HG03045 (cell line): ENCODE results near the gene TFB2M.

Experiments
- ATAC-seq: cut with Tn5 transposase; IDR thresholded peaks from one replicate; pipeline ENCODE4 v1.9.1; 2021; ENCODE audit warnings: mild to moderate bottlenecking, moderate library complexity; ENCODE audit not compliant: unreplicated experiment

Gene TFB2M

GRCh38 chr1:246515390-246516005 lies 50.6 kb downstream of the TFB2M start:
- ATAC-seq: no peak

GRCh38 chr1:246513619-246514343 lies 52.3 kb downstream of the TFB2M start:
- no peak for ATAC-seq

- no peak for ATAC-seq
These were observed 53.0 kb downstream of the TFB2M start for GRCh38 chr1:246513041-246513440.

GRCh38 chr1:246512635-246513034 lies 53.4 kb downstream of the TFB2M start:
- ATAC-seq: no peak

GRCh38 chr1:246512230-246512629 lies 53.8 kb downstream of the TFB2M start:
- no peak for ATAC-seq

GRCh38 chr1:246511203-246511602 lies 54.9 kb downstream of the TFB2M start:
- no peak for ATAC-seq

- ATAC-seq: no peak
These were observed 55.7 kb downstream of the TFB2M start for GRCh38 chr1:246510147-246511030.

GRCh38 chr1:246508897-246509688 lies 57.0 kb downstream of the TFB2M start:
- no peak for ATAC-seq

- ATAC-seq: peak; percentile 93
These were observed 59.2 kb downstream of the TFB2M start, which contains the start of gene SMYD3 for GRCh38 chr1:246506674-246507481. TSS of gene SMYD3 (minus strand) at chr1:246507279.

- peak; percentile 9 for ATAC-seq
These were observed 59.7 kb downstream of the TFB2M start for GRCh38 chr1:246506367-246506673.

- ATAC-seq: no peak
These were observed 62.7 kb downstream of the TFB2M start for GRCh38 chr1:246503341-246503740.

- ATAC-seq: no peak
These were observed 68.6 kb downstream of the TFB2M start for GRCh38 chr1:246497331-246497915.

GRCh38 chr1:246492611-246493245 lies 73.3 kb downstream of the TFB2M start:
- ATAC-seq: no peak

GRCh38 chr1:246491551-246492053 lies 74.5 kb downstream of the TFB2M start:
- ATAC-seq: no peak
